GM19468 (cell line): Measurements from ENCODE around the gene CDC6.

Source experiments
- ATAC-seq: cut with Tn5 transposase; IDR thresholded peaks from one replicate; pipeline ENCODE4 v1.9.1; 2021; ENCODE audit warnings: mild to moderate bottlenecking, moderate library complexity, moderate number of reproducible peaks; ENCODE audit not compliant: unreplicated experiment; ENCODE audit errors: extremely low read depth

Gene CDC6, protein sequence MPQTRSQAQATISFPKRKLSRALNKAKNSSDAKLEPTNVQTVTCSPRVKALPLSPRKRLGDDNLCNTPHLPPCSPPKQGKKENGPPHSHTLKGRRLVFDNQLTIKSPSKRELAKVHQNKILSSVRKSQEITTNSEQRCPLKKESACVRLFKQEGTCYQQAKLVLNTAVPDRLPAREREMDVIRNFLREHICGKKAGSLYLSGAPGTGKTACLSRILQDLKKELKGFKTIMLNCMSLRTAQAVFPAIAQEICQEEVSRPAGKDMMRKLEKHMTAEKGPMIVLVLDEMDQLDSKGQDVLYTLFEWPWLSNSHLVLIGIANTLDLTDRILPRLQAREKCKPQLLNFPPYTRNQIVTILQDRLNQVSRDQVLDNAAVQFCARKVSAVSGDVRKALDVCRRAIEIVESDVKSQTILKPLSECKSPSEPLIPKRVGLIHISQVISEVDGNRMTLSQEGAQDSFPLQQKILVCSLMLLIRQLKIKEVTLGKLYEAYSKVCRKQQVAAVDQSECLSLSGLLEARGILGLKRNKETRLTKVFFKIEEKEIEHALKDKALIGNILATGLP

DNA sequence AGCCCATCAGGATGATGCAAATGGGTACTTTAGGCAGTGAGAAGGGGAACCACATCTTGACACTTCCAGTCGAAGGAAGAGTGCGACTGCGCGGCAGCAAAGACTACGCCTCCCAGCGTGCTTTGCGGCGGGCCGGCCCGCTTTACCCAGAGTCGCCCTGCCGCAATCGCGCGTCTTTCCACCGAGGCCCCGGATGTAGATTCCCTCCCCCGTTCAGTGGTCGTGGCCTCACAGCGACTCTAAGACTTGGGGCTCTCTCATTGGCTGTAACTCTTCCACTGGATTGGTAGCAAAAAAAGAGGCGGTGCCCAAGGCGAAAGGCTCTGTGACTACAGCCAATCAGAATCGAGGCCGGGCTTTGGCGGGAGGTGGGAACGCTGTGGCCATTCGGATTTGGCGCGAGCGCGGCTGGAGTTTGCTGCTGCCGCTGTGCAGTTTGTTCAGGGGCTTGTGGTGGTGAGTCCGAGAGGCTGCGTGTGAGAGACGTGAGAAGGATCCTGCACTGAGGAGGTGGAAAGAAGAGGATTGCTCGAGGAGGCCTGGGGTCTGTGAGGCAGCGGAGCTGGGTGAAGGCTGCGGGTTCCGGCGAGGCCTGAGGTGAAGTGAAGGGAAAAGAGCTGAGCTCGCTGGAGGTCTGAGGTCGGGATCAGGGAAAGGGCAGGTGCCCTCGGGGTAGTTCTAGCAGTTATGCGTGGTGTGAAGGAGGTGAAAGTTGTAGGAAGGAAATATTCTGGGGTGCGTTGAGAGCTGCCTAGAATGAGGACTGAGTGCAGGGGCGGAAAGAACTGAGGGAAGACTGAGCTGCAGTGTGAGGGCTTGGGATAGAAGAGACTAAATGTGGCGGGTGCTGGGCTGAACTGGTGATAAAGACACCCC, at the start of gene CDC6:
Gene CDC6 (plus strand): TSS at position 386 of the 876 bp plus-strand sequence. CDS start 1,542 bp downstream, outside the sequence.
- ATAC-seq = peak; percentile 76

DNA sequence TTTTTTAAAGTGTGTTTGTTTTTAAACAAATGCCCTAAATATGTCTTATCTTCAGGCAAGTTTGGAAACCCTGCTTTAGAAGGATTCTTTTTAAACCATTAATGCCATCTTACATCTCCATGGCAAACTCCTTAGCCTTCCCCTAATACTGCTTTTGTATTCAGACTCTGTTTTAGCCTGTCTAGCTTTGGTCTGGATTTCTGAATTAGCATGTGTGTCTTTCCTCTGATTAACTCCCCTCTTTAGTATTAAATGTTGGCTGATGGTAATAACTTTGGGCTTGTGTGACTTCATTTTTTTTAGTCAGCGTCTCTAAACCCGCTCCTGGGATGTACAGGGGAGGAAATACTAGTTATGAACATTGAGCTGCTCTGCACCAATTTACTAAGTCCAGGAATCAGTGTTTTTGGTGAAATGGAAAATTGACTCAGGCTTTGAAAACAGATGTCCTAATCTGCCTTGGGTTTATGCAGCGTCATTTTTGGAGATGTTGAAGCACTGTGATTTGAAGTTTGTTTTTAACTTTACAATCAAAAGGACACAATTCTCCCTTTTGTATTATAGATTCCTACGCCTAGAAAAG, 46.3 kb upstream of the CDC6 start:
- no peak for ATAC-seq

DNA sequence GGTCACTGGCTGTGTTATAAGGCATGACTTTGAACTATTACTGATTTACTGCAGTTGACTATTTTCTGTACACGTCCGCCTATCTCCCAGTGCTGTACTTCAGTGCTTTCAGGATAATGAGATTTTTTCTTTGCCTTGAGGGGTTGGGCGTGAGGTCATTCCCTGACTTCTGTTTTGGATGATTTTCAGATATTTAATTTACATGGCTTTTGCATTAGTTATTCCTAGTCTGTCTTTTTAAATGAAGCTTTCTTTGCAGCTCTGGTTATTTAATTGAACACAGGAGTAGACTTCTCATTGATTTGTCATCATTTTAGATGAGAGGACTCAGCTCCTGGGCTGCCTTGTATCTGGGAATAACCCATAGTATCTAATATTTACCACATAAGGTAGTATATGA, 44.9 kb upstream of the CDC6 start:
- no peak for ATAC-seq

DNA sequence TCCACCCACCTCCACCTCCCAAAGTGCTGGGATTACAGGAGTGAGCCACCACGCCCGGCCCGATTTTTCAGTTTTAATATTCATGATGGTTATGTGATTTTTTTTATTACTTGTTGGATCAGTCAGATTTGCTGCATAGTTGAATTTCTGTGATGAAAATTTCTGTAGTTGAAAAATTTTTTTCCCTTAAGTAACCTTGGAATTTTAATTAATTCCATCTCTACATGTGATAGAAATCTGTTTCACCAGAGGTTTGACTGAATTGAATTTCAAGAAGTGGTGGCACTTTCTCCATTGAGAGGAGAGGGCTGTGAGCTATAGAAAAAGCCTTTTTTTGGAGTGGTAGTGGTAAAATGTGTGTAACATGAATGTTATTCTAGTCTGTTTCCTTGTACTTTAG, 43.9 kb upstream of the CDC6 start:
- ATAC-seq = no peak

DNA sequence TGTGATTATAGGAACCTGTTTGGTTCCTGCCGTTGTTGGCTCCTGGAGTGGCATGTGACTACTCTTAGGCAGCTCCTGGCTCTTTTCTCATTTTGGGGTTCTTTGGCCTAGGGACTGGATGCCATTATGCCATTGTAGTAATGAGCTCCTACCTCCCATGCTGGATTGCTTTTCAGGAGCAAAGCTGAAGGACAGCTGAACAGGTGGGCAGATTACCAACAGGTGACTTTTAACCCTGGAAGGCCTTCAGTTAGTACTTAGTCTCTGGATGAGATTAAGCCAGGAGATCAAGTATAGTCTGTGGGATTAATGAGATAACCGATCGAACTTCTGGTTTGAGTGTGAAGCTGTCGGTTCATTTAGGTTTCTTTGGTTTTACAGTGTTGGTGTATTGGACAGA, 43.4 kb upstream of the CDC6 start:
- no peak for ATAC-seq

DNA sequence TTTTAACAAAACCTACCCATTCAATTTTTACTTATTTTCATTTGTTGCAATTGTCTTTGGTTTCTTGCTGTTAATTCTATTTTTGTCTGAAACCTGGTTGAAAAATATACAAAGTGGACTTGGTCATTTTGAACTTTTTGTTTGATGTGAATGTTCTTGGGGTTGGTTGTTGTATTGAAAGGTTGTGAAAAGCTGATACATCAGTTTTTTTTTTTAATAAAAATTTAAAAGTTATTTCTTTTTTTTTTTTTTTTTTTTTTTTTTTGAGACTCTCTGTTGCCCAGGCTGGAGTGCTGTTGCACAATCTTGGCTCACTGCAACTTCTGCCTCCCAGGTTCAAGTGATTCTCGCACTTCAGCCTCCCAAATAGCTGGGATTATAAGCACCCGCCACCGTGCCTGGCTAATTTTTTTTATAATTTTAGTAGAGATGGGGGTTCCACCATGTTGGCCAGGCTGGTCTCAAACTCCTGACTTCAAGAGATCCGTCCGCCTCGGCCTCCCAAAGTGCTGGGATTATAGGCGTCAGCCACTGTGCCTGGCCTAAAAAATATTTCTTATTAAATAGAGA, 39.7 kb upstream of the CDC6 start:
- no peak for ATAC-seq

DNA sequence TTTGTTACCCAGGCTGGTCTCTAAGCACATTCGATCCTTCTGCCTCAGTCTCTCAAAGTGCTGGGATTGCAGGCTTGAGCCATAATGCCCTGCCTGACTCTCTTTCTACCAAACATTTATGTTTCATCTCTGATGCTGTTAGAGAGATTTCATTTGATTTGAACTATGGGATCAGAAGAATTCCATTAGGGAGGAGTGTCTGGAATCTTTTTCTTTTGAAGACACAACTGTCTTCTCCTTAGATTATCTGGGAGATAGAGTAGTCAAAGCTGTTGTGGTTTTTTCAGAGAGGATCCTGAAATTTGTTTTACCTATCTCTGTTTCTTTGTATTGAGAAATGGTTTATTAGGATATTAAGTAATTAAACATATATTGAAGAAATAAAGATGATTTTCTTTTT, 39.2 kb upstream of the CDC6 start:
- no peak for ATAC-seq

DNA sequence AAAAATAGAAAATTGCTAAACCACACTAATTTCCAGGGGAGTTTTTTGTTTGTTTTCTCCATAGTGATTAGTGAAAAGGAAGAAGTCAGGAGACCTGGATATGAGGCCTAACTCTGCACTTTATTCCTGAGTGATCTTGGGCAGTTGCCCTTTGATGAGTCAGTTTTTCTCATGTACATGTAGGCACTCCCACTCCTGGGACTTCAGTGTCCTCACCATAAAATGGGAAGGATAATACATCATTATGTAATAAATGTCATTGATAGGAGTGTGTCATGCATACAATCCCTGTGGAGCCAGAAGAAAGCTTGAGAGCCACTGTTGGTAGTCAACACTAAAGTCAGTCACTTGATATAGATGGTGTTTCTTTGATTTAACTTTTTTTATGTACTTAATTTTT, 36.1 kb upstream of the CDC6 start:
- no peak for ATAC-seq

DNA sequence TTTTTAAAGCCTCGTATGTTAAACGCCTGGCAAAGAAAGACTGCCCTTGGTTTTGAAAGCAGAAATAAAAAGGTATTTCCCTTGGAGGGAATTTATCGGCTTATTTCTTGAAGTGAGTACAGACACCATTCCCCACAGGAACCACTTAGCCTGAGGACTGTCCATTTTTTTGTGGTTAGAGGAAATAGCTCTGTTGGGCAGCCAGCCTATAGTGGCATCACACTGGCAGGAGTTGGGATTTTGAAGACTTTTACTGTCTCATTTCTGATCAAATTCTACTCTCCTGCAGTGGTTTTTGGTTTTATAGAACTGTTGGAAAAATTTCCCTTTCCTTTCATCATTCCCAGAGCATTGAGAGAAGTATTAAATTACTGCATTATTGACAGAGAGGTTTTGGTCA, 34.1 kb upstream of the CDC6 start:
- no peak for ATAC-seq

DNA sequence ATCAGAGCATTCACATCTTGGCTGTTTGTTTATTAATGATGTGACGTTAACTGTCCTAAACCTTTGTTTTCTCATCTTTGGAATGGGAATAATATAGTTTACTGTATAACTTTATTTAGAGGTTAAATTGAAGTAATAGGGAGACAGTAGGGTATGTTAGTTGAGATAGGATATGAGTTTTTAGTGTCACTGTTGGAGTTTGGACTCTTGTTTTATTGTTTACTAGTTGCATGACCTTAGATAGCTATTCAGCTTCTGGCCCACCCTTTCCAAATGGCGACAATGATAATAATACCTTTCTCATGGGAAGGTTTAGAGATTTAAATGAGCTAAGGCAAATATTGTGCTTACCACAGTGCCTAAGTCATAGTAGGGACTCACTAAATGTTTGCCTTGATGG, 28.2 kb upstream of the CDC6 start:
- no peak for ATAC-seq

DNA sequence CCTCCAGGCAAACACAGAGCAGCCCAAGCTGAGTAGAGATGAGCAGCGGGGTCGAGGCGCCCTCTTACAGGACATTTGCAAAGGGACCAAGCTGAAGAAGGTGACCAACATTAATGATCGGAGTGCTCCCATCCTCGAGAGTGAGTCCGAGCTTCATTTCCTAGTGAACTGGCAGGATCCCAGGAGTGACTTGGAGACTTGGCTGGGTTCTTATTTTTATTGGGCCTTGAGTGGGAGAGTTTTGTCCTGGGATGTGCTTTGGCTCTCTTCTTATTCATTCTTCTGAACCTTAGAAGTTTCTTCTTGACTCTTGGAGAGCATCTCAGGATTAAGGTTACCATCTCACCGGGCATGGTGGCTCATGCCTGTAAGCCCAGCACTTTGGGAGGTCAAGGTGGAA, 27.2 kb upstream of the CDC6 start:
- no peak for ATAC-seq

DNA sequence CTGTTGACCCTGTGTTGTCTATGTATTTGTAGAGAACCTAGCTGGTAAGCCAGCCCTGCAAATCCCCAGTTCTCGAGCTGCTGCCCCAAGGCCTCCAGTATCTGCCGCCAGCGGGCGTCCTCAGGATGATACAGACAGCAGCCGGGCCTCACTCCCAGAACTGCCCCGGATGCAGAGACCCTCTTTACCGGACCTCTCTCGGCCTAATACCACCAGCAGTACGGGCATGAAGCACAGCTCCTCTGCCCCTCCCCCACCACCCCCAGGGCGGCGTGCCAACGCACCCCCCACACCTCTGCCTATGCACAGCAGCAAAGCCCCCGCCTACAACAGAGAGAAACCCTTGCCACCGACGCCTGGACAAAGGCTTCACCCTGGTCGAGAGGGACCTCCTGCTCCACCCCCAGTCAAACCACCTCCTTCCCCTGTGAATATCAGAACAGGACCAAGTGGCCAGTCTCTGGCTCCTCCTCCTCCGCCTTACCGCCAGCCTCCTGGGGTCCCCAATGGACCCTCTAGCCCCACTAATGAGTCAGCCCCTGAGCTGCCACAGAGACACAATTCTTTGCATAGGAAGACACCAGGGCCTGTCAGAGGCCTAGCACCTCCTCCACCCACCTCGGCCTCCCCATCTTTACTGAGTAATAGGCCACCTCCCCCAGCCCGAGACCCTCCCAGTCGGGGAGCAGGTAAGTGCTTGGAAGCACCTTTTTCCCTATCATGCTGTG, 23.1 kb upstream of the CDC6 start:
- no peak for ATAC-seq

DNA sequence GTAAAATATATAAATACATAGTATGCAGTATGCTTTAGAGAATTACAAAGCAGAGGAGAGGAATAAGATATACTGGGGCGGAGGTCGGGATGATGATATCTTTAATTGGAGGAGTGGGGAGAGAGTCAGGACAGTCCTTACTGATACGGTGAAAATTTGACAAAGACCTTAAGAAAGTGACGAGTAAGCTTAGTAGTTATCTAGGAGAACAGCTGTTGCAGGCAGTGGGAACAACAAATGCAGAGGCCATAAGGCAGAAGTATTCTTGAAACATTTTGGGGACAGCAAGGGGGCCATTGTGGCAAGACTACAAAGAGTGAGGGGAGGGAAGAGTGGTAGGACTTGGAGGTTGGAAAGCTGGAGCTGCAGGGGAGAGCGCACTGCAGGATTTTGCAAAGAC, 22.3 kb upstream of the CDC6 start:
- ATAC-seq = no peak

DNA sequence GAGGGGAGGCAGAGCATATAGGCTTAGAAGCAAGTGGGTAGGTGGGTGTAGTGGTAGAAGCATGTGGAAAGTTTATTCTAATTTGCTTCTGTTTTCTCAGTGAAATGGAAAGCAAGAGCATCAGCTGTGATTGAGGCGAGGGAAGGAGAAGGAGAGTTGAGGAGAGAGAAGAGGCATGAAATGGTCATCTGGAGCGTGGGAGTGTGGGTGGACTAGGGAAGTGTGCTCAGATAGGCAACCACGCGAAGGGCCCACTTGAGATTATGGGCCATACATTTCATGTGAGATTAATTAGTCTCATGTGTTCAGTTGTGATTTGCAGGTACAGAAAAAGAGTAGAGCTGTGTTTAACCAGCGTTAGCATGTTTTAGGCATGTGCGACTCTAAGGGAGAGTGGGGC, 20.8 kb upstream of the CDC6 start:
- ATAC-seq = no peak

DNA sequence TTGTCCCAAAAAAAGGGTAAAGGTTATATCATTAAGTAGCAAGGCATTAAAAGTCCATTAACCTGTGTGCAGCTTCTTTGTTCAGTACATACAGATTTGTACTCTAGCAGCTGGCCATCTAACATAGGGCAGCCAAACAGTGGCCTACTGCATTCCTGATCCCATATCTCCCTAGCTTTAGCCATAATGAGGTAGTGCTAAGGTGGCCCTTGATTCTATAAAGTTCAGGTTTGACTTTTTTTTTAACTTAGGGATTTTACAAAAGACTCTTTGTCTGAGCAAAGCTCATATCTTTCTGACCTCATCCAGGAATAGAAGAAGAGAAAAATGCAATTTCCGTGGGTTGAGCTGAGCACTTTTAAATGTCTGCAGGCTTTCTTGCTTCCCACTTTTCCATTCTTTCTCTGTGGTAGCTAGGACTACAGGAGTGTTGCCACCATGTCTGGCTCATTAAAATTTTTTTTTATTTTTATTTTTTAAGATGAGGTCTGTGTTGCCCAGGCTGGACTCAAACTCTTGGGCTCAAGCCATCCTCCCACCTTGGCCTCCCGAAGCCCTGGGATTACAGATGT, 19.5 kb upstream of the CDC6 start:
- ATAC-seq = no peak

DNA sequence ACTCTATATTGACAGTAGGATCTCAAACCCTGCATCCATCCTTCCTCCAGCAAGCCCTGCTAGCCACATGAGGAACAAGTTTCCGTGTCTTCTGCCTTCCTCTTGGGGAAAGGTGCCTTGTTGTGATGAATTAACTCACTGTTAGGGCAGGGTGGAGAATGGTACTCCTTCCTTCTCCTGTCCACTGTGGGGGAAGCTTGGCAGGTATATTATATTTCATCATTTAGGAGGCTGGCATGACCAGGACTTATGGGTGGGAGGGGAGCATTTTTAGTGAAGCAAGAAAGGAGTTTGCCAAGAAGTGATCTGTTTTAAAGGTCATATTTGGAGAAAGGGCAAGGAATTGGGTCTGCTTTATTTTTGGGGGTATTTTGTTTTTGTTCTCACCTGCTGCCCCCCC, 9.3 kb upstream of the CDC6 start:
- no peak for ATAC-seq

DNA sequence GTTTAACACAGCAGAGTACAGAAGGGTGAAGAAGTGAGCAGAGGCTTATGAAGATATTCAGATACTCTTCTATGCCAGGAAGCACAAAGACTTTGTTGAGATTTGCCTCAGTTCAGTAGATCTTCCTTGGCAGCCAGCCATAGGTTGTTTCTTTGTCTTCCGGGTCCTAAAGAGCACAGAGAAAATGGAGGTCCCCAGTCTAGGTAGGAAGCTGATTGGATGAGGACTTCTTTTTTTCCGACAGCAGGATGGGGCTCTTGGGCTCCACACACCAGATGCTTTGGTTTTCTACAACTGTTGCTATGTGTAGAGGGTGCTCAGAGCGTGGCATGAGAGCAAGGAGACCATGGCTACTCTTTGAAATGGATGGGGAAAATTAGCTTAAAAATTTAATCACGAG, 8.3 kb upstream of the CDC6 start:
- ATAC-seq = no peak

DNA sequence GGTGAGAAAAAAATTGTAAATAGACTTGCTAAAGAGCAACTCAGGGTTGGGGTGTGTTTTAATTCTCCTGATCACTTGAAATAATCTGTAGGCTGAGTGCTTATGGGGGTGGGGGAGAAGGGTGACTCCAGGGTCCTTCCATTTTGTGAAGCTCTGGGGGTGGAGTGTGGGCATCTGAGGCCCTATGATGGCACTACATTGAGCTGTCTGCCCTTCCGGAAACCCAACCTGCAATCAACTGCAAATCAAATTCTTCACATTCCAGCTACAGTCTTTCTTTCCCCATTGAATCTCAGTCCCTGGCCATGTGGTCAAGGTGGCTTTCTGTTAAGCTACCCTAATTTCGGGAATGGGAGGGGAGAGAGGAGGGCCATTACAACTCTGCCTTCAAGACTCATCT, 6.0 kb upstream of the CDC6 start:
- no peak for ATAC-seq

DNA sequence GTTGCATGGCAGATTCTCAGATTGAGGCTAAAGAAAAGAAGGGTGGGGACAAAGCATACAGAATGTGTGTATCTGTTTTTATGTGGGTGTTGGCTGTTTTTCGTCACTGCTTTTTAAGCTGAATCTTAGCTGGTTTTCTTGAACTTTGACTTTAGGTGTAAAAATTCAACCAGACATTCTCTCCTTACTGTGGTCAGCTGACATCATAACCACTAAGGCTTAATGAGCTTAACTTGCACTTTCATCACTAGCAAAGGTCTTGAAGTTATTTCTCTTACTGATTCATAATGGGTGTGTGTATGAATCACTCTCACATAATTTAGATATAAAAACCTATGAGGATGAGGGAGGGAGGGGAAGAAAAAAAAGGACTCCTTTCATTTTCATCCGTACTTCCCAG, 4.0 kb upstream of the CDC6 start:
- no peak for ATAC-seq
